ENCODE measurements around the gene S100PBP. TPM values are rescaled to one million over a fixed set of nuclear protein-coding genes. Genes with fewer than 3 reads are reported as not detected.

The S100PBP gene
- total and polyA plus RNA-seq, 2 of the 4 experiments (the other 2 are of a cell fraction), result 13.9 to 20.3 TPM

- peak within 1 kb of the TSS; percentile 9; the same call in 1 of the 2 replicates for H3K56ac ChIP-seq (ENCODE audit: extremely low read depth, insufficient read depth, low read length)
- peak within 1 kb of the TSS; percentile 58 for H3K4ac ChIP-seq (ENCODE audit: low read depth, low read length)
- POLR2A ChIA-PET (ENCODE audit: unreplicated experiment), result no interaction called here
- H2BK20ac ChIP-seq (ENCODE audit: low read depth, low read length), result no peak within 1 kb of the TSS
- H2AFZ ChIP-seq (replicated peaks; ENCODE audit: low read length, poor library complexity), result peak within 1 kb of the TSS; percentile 91
- BruUV-seq (replicated peaks), result no TSS peak
- peak within 1 kb of the TSS; percentile 17; the same call in 1 of the 2 replicates for H3K18ac ChIP-seq (ENCODE audit: low read depth, low read length)
- H4K20me1 ChIP-seq (ENCODE audit: insufficient read depth, low read length), result no peaks in the 10 kb centered on the region
- in situ Hi-C loops (cut with MboI; ENCODE audit: low sequenced_read_pairs) (no loop called here), intact Hi-C loops (cut with micrococcal nuclease) (no loop called here), dilution Hi-C loops (cut with HindIII; ENCODE audit: low sequenced_read_pairs, unreplicated experiment) (no loop called here)
- peak within 1 kb of the TSS; percentile 58 for H2AK5ac ChIP-seq (ENCODE audit: low read depth, low read length)
- H4K8ac ChIP-seq (ENCODE audit: low read depth in 2 of 2, low read length in 2 of 2), result peak within 1 kb of the TSS; percentile 62 to 90; a peak in 3 of 4 replicates
- peak within 1 kb of the TSS; percentile 40; the same call in 1 of the 2 replicates for H2BK120ac ChIP-seq (ENCODE audit: low read depth, low read length)
- ATAC-seq (ENCODE audit: low read depth) (peak; percentile 95), DNase-seq (peak; percentile 15)
- H4K5ac ChIP-seq (ENCODE audit: low read depth, low read length), result peak within 1 kb of the TSS; percentile 83
- peak within 1 kb of the TSS; percentile 86 for H3K4me2 ChIP-seq (ENCODE audit: low read depth, low read length)
- H3K27ac ChIP-seq (ENCODE audit: insufficient read depth, low read length), result peak within 1 kb of the TSS; percentile 2; the same call in 1 of the 2 replicates
- peaks cover 2% of the 10 kb centered on the region; the same call in 1 of the 2 replicates for H3K4me1 ChIP-seq (ENCODE audit: control insufficient read depth, insufficient read depth, low read length)
- H3K36me3 ChIP-seq (ENCODE audit: control insufficient read depth, insufficient read depth, low read length), result 0 out of 2 replicates have a peak, but pooled peaks cover 1% of the 10 kb centered on the region
- H3K27me3 ChIP-seq (ENCODE audit: control insufficient read depth, insufficient read depth, low read length), result peaks cover 5% of the 10 kb centered on the region
- peak within 1 kb of the TSS; percentile 68 for H3K4me3 ChIP-seq (ENCODE audit: insufficient read depth, low read depth, low read length)
- H4K91ac ChIP-seq (ENCODE audit: insufficient read depth, low read depth, low read length), result peak within 1 kb of the TSS; percentile 66; the same call in 1 of the 2 replicates
- TF ChIP-seq CHD1 (IDR thresholded peaks at IDR 0.05; ENCODE audit: low read depth, low read length) (no peak), MXI1 (IDR thresholded peaks at IDR 0.05; ENCODE audit: borderline replicate concordance, low read depth, low read length) (peak; percentile 46; the same call in 1 of the 2 replicates), POLR2A (IDR thresholded peaks at IDR 0.05; ENCODE audit: low read depth, low read length) (no peak), RAD21 (IDR thresholded peaks at IDR 0.05; ENCODE audit: low read length) (no peak)
- H2AK9ac ChIP-seq (replicated peaks; ENCODE audit: low read depth, low read length, poor library complexity), result peak within 1 kb of the TSS; percentile 80
- 0% methylated on average over 29 of the region's 92 CpGs; no CpG with 5 or more reads in 1 of the 2 experiments for WGBS, 2 experiments (ENCODE audit: extremely low coverage in 2 of 2, insufficient read length in 1 of 2)
- CTCF ChIA-PET, result interaction anchor here (0.6 kb wide), 1 partner anchor 500 kb away, joined by 3 read pairs; no protein-coding TSS in a partner anchor
- no peak within 1 kb of the TSS for H2BK15ac ChIP-seq (ENCODE audit: low read depth, low read length)
- H2BK5ac ChIP-seq (ENCODE audit: low read depth, low read length, poor library complexity, severe bottlenecking), result peak within 1 kb of the TSS; percentile 8
- peak within 1 kb of the TSS; percentile 58 for H3K9ac ChIP-seq (ENCODE audit: low read depth, low read length)
- peaks cover 0 to 9% of the 10 kb centered on the region in 2 experiments; a peak in 1 of 4 replicates for H3K79me1 ChIP-seq (ENCODE audit: low read depth in 1 of 2, low read length in 2 of 2)
- H3K23ac ChIP-seq (ENCODE audit: low read depth, low read length), result peak within 1 kb of the TSS; percentile 72
- H3K9me1 ChIP-seq (ENCODE audit: insufficient read depth, low read length), result peaks cover 6% of the 10 kb centered on the region; the same call in 1 of the 2 replicates
- peak within 1 kb of the TSS; percentile 94 for H3K14ac ChIP-seq (replicated peaks; ENCODE audit: low read depth, low read length)
- H3K9me3 ChIP-seq (ENCODE audit: control insufficient read depth, insufficient read depth, low read length), result no peaks in the 10 kb centered on the region
Measured at GRCh38 chr1:32900956-32901822, 83.7 kb downstream of the S100PBP start, which contains the start of gene TMEM54. TMEM54 (minus strand) TSS chr1:32901389; CDS start chr1:32901238, 151 bp downstream.
